Left lung (tissue), 14 donors: ENCODE data around the gene SYNE4. TPM values are rescaled to one million over a fixed set of nuclear protein-coding genes. Genes with fewer than 3 reads are reported as not detected.

Experiments
- ATAC-seq: fragments of 200-7000 bp; cut with Tn5 transposase; one replicate; pipeline ENCODE4 v1.9.1; 2020; ENCODE audit warnings: moderate library complexity
- DNase-seq, 4 donors: peaks; one replicate each; pipeline ENCODE4 v3.0.0-alpha.2; 2013 to 2020
- H3K27ac ChIP-seq, 2 donors: fragments of 200-600 bp; sonication (generic) in 1 of 2; one replicate each; pipeline versions ENCODE4 v1.5.0 to v1.8.0; 2020 to 2021
- H3K27me3 ChIP-seq, 2 donors: fragments of 200-600 bp; sonication (generic) in 1 of 2; one replicate each; pipeline versions ENCODE4 v1.5.0 to v1.8.0; 2020 to 2021
- H3K36me3 ChIP-seq, 2 donors: fragments of 200-600 bp; sonication (generic) in 1 of 2; one replicate each; pipeline versions ENCODE4 v1.5.0 to v1.8.0; 2020 to 2021
- H3K4me1 ChIP-seq, 2 donors: fragments of 200-600 bp; one replicate each; pipeline ENCODE4 v1.8.0; 2021
- H3K4me3 ChIP-seq, 2 donors: fragments of 200-600 bp; sonication (generic) in 1 of 2; one replicate each; pipeline versions ENCODE4 v1.5.0 to v1.8.0; 2020 to 2021; ENCODE audit warnings: mild to moderate bottlenecking in 1 of 2
- H3K9me3 ChIP-seq, 2 donors: fragments of 200-600 bp; sonication (generic) in 1 of 2; one replicate each; pipeline versions ENCODE4 v1.5.0 to v1.8.0; 2020 to 2021
- CTCF ChIP-seq, 2 donors: fragments of 200-600 bp; sonication (generic) in 1 of 2; IDR thresholded peaks; one replicate each; pipeline versions ENCODE4 v1.5.0 to v1.8.0; 2021; ENCODE audit warnings: antibody characterized with exemption in 2 of 2
- intact Hi-C, 2 donors: fragments of 100-400 bp; cut with DNase I; formaldehyde crosslinking; loops; one replicate each; pipeline versions ENCODE4 v1.11.2 to v1.14.2; 2022
- long read RNA-seq, 12 donors: library from polyadenylated mRNA in 2 of 12; unstranded in 2 of 12; transcript quantifications; one replicate each; pipeline ENCODE4 v2.0.0 and lab custom pipeline, GENCODE V29; 2019 to 2026
- polyA plus RNA-seq, 6 donors: library from polyadenylated mRNA; unstranded; fragments of 120-200 nt; gene quantifications; one replicate each; pipeline ENCODE4 v1.2.1, GENCODE V29; 2013; ENCODE audit not compliant: insufficient read length in 6 of 6
- total RNA-seq, 2 donors: library from RNA; stranded (reverse); fragmentation: NEBNext Ultra II Directional; extraction: Animal tissue kit (Norgen Biotek cat#: 25700); gene quantifications; one replicate each; pipeline ENCODE4 v1.2.1, GENCODE V29; 2021
- donor health status: DM: no; HTN: yes; CAD: no.
- donor health status: DM: no; HTN: no; CAD: no.

Gene SYNE4
- 10 to 100 TPM; 11.2 to 13.1 TPM for total RNA-seq
- polyA plus RNA-seq, result 10 to 100 TPM in 1 of 6 donors, 1 to 10 TPM in 5; 6.8 to 10.4 (median 8.2) TPM
- long read RNA-seq, donor 1, partial matches to known transcripts, result 0 of 3 reads
- long read RNA-seq, donor 1, other reads (novel, unspliced or antisense), result 0 of 3 reads
- long read RNA-seq, donor 2, partial matches to known transcripts, result 0 of 2 reads
- long read RNA-seq, donor 2, other reads (novel, unspliced or antisense), result 0 of 2 reads
- long read RNA-seq, donor 3, result 0 reads
- long read RNA-seq, donor 4, transcript SYNE4-201 (8 exons, 1,365 nt), result major isoform, 6 of 24 reads
- long read RNA-seq, donor 4, partial matches to known transcripts, result 1 of 24 reads
- long read RNA-seq, donor 4, other reads (novel, unspliced or antisense), result 15 of 24 reads
- long read RNA-seq, donor 5, partial matches to known transcripts, result 0 of 3 reads
- long read RNA-seq, donor 5, other reads (novel, unspliced or antisense), result 0 of 3 reads
- long read RNA-seq, donor 6, partial matches to known transcripts, result 0 of 1 reads
- long read RNA-seq, donor 6, other reads (novel, unspliced or antisense), result 0 of 1 reads
- long read RNA-seq, donor 7, partial matches to known transcripts, result 0 of 3 reads
- long read RNA-seq, donor 7, other reads (novel, unspliced or antisense), result 0 of 3 reads
- long read RNA-seq, donor 8, partial matches to known transcripts, result 0 of 1 reads
- long read RNA-seq, donor 8, other reads (novel, unspliced or antisense), result 0 of 1 reads
- long read RNA-seq, donor 9, result 0 reads
- long read RNA-seq, donor 10, transcript SYNE4-201 (8 exons, 1,365 nt), result major isoform, 5 of 22 reads
- long read RNA-seq, donor 10, partial matches to known transcripts, result 0 of 22 reads
- long read RNA-seq, donor 10, other reads (novel, unspliced or antisense), result 17 of 22 reads
- long read RNA-seq, donor 11, result 0 reads
- long read RNA-seq, donor 12, partial matches to known transcripts, result 0 of 1 reads
- long read RNA-seq, donor 12, other reads (novel, unspliced or antisense), result 0 of 1 reads

GRCh38 chr19:36008336-36008978, at the start of gene SYNE4:
Gene SYNE4 (minus strand): TSS chr19:36008813. CDS start chr19:36008681, 132 bp downstream.
- Histone ChIP-seq H3K4me1 (peaks cover 3 to 19% of the 10 kb centered on the region in 2 donors), H3K36me3 (peaks cover 0 to 6% of the 10 kb centered on the region in 2 donors), H3K27me3 (peaks cover 0 to 17% of the 10 kb centered on the region in 2 donors), H3K27ac (peak within 1 kb of the TSS; percentile 53 to 62), H3K9me3 (no peaks in the 10 kb centered on the region), H3K4me3 (peak within 1 kb of the TSS; percentile 30 to 46)
- ATAC-seq (peak; percentile 94), DNase-seq (peak in 3 of 4 donors; percentile 61 to 88 (median 78))
- no peak for TF ChIP-seq CTCF (IDR thresholded peaks at IDR 0.05)
- intact Hi-C loops, result no loop called here

- TF ChIP-seq CTCF (IDR thresholded peaks at IDR 0.05), result no peak
- peak in 3 of 4 donors; percentile 94 to 95 (median 94) for DNase-seq
- intact Hi-C loops, result no loop called here
Observed at GRCh38 chr19:36054733-36055686, 46.4 kb upstream of the SYNE4 start, which contains the start of gene WDR62. Gene WDR62 (plus strand): TSS chr19:36054897. CDS start chr19:36054972, 75 bp downstream.

GRCh38 chr19:36054119-36054732, 45.6 kb upstream of the SYNE4 start, which contains the start of gene THAP8:
Gene THAP8 (minus strand): TSS chr19:36054285. CDS start chr19:36054217, 68 bp downstream.
- Histone ChIP-seq H3K27ac (peak within 1 kb of the TSS; percentile 97), H3K36me3 (no peaks in the 10 kb centered on the region)
- intact Hi-C loops, result no loop called here

More at GRCh38 chr19:36054733-36055686, 46.4 kb upstream of the SYNE4 start, which contains the start of gene WDR62:
- Histone ChIP-seq H3K9me3 (no peaks in the 10 kb centered on the region), H3K4me1 (peaks cover 5 to 27% of the 10 kb centered on the region in 2 donors), H3K27ac (peak within 1 kb of the TSS; percentile 97), H3K4me3 (peak within 1 kb of the TSS; percentile 66 to 75), H3K36me3 (peaks cover 0 to 2% of the 10 kb centered on the region in 2 donors), H3K27me3 (no peaks in the 10 kb centered on the region)
- ATAC-seq, result peak; percentile 89

More at GRCh38 chr19:36054119-36054732, 45.6 kb upstream of the SYNE4 start, which contains the start of gene THAP8:
- H3K4me1 ChIP-seq, result peaks cover 5 to 27% of the 10 kb centered on the region in 2 donors
- H3K4me3 ChIP-seq, result peak within 1 kb of the TSS; percentile 66 to 75
- no peaks in the 10 kb centered on the region for H3K9me3 ChIP-seq
- H3K27me3 ChIP-seq, result no peaks in the 10 kb centered on the region
- ATAC-seq (peak; percentile 93), DNase-seq (peak; percentile 100)
- TF ChIP-seq CTCF (IDR thresholded peaks at IDR 0.05), result peak; percentile 31 to 33
